GM12892 (cell line): Measurements from ENCODE around the gene CNTNAP2.

ENCODE experiments used
- POLR2A ChIP-seq: IDR thresholded peaks from 2 replicates; pipeline ENCODE4 v1.6.1; 2011; ENCODE audit warnings: low read depth, low read length, control low read depth
- POLR2AphosphoS5 ChIP-seq: IDR thresholded peaks from 2 replicates; pipeline ENCODE4 v1.6.1; 2011; ENCODE audit warnings: low read depth, low read length, control low read depth
- TAF1 ChIP-seq: IDR thresholded peaks from 2 replicates; pipeline ENCODE4 v1.6.1; 2011; ENCODE audit warnings: low read depth, mild to moderate bottlenecking, control low read depth, low read length, borderline replicate concordance

DNA sequence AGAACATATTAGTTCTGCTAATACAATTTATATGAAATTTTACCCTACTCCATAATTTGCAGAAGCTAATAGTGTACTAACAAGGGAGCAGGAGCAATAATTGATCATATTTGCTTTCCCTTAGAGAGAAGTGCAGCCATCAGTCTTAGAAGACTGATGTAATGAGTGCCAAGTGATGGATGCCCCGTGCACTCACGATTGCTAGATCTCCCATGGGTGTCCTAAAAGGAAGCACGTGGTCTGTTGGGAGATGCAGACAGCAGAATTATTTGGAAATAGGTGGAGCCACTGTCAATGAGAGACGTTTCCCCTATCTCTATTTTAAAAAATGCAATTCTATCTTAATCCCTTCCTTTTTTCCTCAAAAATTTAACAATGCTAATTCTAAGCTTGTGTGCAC is 1701.7 kb downstream of the CNTNAP2 start:
- TF ChIP-seq POLR2A (no peak), TAF1 (no peak), POLR2AphosphoS5 (no peak)
